Measurements from ENCODE around the gene PRPF18. TPM values are rescaled to one million over a fixed set of nuclear protein-coding genes. Genes with fewer than 3 reads are reported as not detected.

Gene PRPF18
- total RNA-seq, 1 experiment from 2014 or later = 21.9 TPM

DNA sequence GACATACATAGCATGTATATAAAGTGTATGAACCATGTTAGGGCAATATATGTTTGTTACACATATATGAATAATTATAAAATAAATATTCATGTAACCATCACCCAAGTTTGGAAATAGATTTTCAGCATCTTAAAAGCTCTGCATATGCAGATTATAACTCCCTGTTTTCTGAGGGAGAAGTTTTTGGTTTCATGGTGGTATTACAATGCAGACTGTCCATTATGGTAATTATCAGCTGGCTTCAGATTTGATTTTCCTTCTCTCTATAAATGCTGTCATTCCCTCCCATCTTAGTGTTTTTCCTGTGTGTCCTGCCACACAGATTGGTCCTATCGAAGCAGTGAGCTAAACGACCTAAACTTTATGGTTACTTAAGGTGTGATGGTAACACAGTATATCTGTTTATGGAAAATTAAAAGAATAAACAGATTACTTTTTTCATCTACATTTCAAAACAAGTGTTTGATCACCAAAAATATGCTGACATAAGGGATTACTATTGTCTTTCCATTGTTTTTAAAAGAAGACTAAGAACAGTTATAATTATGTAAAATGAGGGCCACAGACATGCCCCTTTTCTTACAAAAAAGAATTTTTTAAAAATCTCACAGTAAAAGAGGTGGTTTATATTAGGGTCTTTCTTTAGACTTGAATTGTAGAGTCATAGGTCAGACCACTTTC is 17.7 kb downstream of the PRPF18 start:
- no TSS peak for BruUV-seq (replicated peaks)
- Histone ChIP-seq H3K4me3 (ENCODE audit: low read depth, low read length, poor library complexity, severe bottlenecking) (no peak overlapping the region), H3K36me3 (ENCODE audit: insufficient read depth, low read length, poor library complexity, severe bottlenecking) (no peaks in the 10 kb centered on the region), H3K4me1 (ENCODE audit: insufficient read depth, low read length, poor library complexity, severe bottlenecking) (no peaks in the 10 kb centered on the region), H3K27ac (ENCODE audit: low read depth, low read length, poor library complexity, severe bottlenecking) (no peak overlapping the region), H3K27me3 (replicated peaks; ENCODE audit: insufficient read depth, low read depth, low read length, poor library complexity) (no peaks in the 10 kb centered on the region), H3K9me3 (ENCODE audit: low read depth, low read length, poor library complexity, severe bottlenecking) (no peaks in the 10 kb centered on the region)
- TF ChIP-seq EZH2 (IDR thresholded peaks at IDR 0.05; ENCODE audit: borderline replicate concordance, low read depth, low read length, poor library complexity, severe bottlenecking) = no peak
- TF ChIP-seq, protein P1, sequence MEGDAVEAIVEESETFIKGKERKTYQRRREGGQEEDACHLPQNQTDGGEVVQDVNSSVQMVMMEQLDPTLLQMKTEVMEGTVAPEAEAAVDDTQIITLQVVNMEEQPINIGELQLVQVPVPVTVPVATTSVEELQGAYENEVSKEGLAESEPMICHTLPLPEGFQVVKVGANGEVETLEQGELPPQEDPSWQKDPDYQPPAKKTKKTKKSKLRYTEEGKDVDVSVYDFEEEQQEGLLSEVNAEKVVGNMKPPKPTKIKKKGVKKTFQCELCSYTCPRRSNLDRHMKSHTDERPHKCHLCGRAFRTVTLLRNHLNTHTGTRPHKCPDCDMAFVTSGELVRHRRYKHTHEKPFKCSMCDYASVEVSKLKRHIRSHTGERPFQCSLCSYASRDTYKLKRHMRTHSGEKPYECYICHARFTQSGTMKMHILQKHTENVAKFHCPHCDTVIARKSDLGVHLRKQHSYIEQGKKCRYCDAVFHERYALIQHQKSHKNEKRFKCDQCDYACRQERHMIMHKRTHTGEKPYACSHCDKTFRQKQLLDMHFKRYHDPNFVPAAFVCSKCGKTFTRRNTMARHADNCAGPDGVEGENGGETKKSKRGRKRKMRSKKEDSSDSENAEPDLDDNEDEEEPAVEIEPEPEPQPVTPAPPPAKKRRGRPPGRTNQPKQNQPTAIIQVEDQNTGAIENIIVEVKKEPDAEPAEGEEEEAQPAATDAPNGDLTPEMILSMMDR (conservative IDR thresholded peaks at IDR 0.05; ENCODE audit: low read depth, low read length) = no peak
- ChIA-PET CTCF (interaction anchor here (0.5 kb wide), 1 partner anchor 8 kb away, joined by 3 read pairs; no protein-coding TSS in a partner anchor), POLR2A (ENCODE audit: low non-redundant PET) (no interaction called here)
- intact Hi-C loops (cut with micrococcal nuclease; ENCODE audit: unreplicated experiment) = no loop called here
- no peak for DNase-seq (ENCODE audit: low spot score)

DNA sequence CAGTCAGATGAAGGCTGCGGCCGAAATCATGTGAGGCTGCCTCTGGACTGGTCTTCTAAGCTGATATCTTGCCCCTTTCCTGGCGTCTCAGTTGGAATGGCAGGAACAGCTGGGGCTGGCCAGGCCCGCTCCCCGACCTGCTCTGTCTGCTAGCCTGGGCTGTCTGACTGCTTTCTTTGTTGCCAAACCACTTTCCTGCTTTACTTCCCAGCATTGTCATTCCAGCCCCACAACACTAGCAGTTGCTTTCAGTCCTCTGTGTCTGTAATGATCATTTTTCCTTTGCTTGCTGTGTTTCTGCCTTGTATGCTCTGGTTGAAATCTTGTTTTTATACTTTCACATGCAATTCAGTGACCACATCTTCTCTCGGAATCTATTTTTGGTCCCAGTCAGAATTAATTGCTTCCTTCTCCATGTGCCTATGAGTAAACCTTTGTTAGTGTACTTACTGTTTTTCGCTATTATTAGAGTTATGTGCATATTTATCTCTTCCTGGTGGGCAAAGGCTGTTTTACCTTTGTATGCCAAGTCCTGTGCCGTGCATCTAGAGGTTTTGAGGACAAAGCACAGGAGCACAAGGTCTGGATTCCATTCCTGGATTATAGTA is 21.6 kb downstream of the PRPF18 start:
- ChIA-PET CTCF (no interaction called here), POLR2A (ENCODE audit: low non-redundant PET) (no interaction called here)
- no peak for DNase-seq (ENCODE audit: low spot score)
- Histone ChIP-seq H3K4me3 (ENCODE audit: low read depth, low read length, poor library complexity, severe bottlenecking) (no peak overlapping the region), H3K27ac (ENCODE audit: low read depth, low read length, poor library complexity, severe bottlenecking) (no peak overlapping the region), H3K27me3 (replicated peaks; ENCODE audit: insufficient read depth, low read depth, low read length, poor library complexity) (no peaks in the 10 kb centered on the region), H3K36me3 (ENCODE audit: insufficient read depth, low read length, poor library complexity, severe bottlenecking) (peaks cover 13% of the 10 kb centered on the region), H3K9me3 (ENCODE audit: low read depth, low read length, poor library complexity, severe bottlenecking) (no peaks in the 10 kb centered on the region), H3K4me1 (ENCODE audit: insufficient read depth, low read length, poor library complexity, severe bottlenecking) (no peaks in the 10 kb centered on the region)
- BruUV-seq (replicated peaks) = no TSS peak
- intact Hi-C loops (cut with micrococcal nuclease; ENCODE audit: unreplicated experiment) = no loop called here
- TF ChIP-seq, protein P1 (conservative IDR thresholded peaks at IDR 0.05; ENCODE audit: low read depth, low read length) = no peak
- TF ChIP-seq EZH2 (IDR thresholded peaks at IDR 0.05; ENCODE audit: borderline replicate concordance, low read depth, low read length, poor library complexity, severe bottlenecking) = no peak

DNA sequence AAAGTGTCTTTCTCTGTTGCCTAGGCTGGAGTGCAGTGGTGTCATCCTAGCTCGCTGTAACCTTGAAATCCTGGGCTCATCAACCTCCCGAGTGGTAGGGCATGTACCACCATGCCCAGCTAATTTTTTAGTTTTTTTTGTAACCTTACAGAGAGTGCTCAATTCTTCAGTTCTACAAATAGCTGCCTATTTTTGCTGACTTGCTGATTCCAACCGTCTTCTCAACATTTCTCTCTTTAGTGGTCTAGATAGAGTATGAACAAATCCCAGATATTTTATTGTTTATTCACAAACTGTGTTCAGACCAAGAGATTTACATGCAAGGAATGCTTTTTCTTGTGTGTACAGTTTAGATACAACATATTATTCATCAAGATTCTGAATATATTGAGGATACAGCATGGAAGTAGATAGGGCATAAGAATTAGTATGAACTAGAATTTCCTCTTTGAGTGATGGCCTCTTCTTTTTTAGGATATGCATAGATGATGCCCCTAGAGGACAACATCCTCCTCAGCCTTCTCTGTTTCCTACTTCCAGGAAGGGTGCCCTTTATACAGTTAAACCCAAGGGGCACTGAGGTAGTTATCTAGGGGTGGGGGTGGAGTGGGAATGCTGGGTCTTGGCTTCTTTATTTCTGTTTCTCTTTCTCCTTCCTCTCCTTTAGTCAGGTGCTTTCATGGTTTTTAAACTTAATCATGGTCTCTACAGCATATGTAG is 26.0 kb downstream of the PRPF18 start:
- Histone ChIP-seq H3K36me3 (ENCODE audit: insufficient read depth, low read length, poor library complexity, severe bottlenecking) (peaks cover 13% of the 10 kb centered on the region), H3K4me3 (ENCODE audit: low read depth, low read length, poor library complexity, severe bottlenecking) (no peak overlapping the region), H3K9me3 (ENCODE audit: low read depth, low read length, poor library complexity, severe bottlenecking) (no peaks in the 10 kb centered on the region), H3K27ac (ENCODE audit: low read depth, low read length, poor library complexity, severe bottlenecking) (no peak overlapping the region), H3K4me1 (ENCODE audit: insufficient read depth, low read length, poor library complexity, severe bottlenecking) (peaks cover 40% of the 10 kb centered on the region), H3K27me3 (replicated peaks; ENCODE audit: insufficient read depth, low read depth, low read length, poor library complexity) (no peaks in the 10 kb centered on the region)
- intact Hi-C loops (cut with micrococcal nuclease; ENCODE audit: unreplicated experiment) = loop anchor here (1.0 to 10.0 kb wide), 2 partner anchors 165 to 862 kb away; no protein-coding TSS in a partner anchor
- DNase-seq (ENCODE audit: low spot score) = no peak
- TF ChIP-seq, protein P1 (conservative IDR thresholded peaks at IDR 0.05; ENCODE audit: low read depth, low read length) = no peak
- no peak for TF ChIP-seq EZH2 (IDR thresholded peaks at IDR 0.05; ENCODE audit: borderline replicate concordance, low read depth, low read length, poor library complexity, severe bottlenecking)
- no TSS peak for BruUV-seq (replicated peaks)
- CTCF ChIA-PET = interaction anchor here (0.6 kb wide), 2 partner anchors 9 to 241 kb away, joined by 3 read pairs; no protein-coding TSS in a partner anchor
- POLR2A ChIA-PET (ENCODE audit: low non-redundant PET) = no interaction called here
